K562 (cell line): Measurements from ENCODE around the gene FAM120C. TPM values are rescaled to one million over a fixed set of nuclear protein-coding genes. Genes with fewer than 3 reads are reported as not detected.

ENCODE experiments used
- ATAC-seq: fragments of 200-7000 bp; cut with Tn5 transposase; 3 replicates; pipeline ENCODE4 v1.9.1; 2020; ENCODE audit warnings: moderate library complexity
- BruUV-seq: library from RNA; stranded (reverse); fragments of 400-500 nt; replicated peaks from 2 replicates; lab custom pipeline; 2021; lab: Mats Ljungman, UMichigan
- CTCF ChIA-PET: fragments of 300-600 bp; formaldehyde crosslinking; extraction: SDS; loops from one replicate; lab custom pipeline; 2021; ENCODE audit warnings: low intra/inter-chr PET ratio; lab: Yijun Ruan, JAX
- POLR2A ChIA-PET: fragments of 300-600, 350-650 bp; sonication (Branson Sonifier 250); formaldehyde crosslinking; extraction: SDS; loops from one replicate; lab custom pipeline; 2021; ENCODE audit warnings: antibody characterized with exemption, inconsistent platforms; lab: Yijun Ruan, JAX
- DNase-seq, 4 experiments: peaks; one replicate each; pipeline versions ENCODE4 v3.0.0 to v3.0.0-alpha.2; 2011 to 2018; ENCODE audit warnings: low spot score in 3 of 4, mixed read lengths in 3 of 4; ENCODE audit errors: extremely low read depth in 1 of 4
- FAIRE-seq: peaks from 2 replicates; lab custom pipeline; 2011; peaks lifted over from hg19 to GRCh38; lab: Jason Lieb, UNC
- H2AFZ ChIP-seq: 2 replicates; pipeline ENCODE4 v1.6.0; 2011; ENCODE audit warnings: low read depth, low read length, control low read depth, inconsistent platforms
- H3K27ac ChIP-seq: fragments of 200-600 bp; 3 replicates; pipeline ENCODE4 v1.8.0; 2011; ENCODE audit warnings: low read depth, mild to moderate bottlenecking, control low read depth, inconsistent platforms, low read length, moderate library complexity, mixed read lengths; ENCODE audit errors: extremely low read depth
- H3K27me3 ChIP-seq, 2 experiments: fragments of 300-600 bp in 1 of 2; 2 replicates in 1 of 2; 3 replicates in 1 of 2; pipeline versions ENCODE4 v1.6.0 to v1.8.0; 2011; ENCODE audit warnings: inconsistent platforms in 2 of 2, low read length in 2 of 2, mild to moderate bottlenecking in 1 of 2, mixed read lengths in 1 of 2, moderate library complexity in 1 of 2; ENCODE audit not compliant: control insufficient read depth in 2 of 2, insufficient read depth in 2 of 2
- H3K36me3 ChIP-seq: fragments of 300-600 bp; 3 replicates; pipeline ENCODE4 v1.8.0; 2011; ENCODE audit warnings: mild to moderate bottlenecking, low read length, inconsistent platforms; ENCODE audit not compliant: control insufficient read depth, insufficient read depth
- H3K4me1 ChIP-seq, 2 experiments: fragments of 200-600 bp in 1 of 2; replicated peaks in 1 of 2; 2 replicates in 1 of 2; 3 replicates in 1 of 2; pipeline versions ENCODE4 v1.5.1 to v1.8.0; 2011; ENCODE audit warnings: inconsistent platforms in 2 of 2, low read length in 2 of 2, mild to moderate bottlenecking in 1 of 2, mixed read lengths in 1 of 2, moderate library complexity in 1 of 2; ENCODE audit not compliant: control insufficient read depth in 2 of 2, insufficient read depth in 2 of 2
- H3K4me2 ChIP-seq: 2 replicates; pipeline ENCODE4 v1.6.1; 2011; ENCODE audit warnings: low read length, control low read depth, inconsistent platforms, mixed read lengths; ENCODE audit not compliant: insufficient read depth
- H3K4me3 ChIP-seq: fragments of 200-600 bp; sonication (generic), shearing (Covaris generic); 2 replicates; pipeline ENCODE4 v1.5.1; 2016; ENCODE audit warnings: control low read depth, inconsistent platforms
- H3K79me2 ChIP-seq: fragments of 200-600 bp; 3 replicates; pipeline ENCODE4 v1.8.0; 2011; ENCODE audit warnings: low read length, inconsistent platforms; ENCODE audit not compliant: control insufficient read depth, insufficient read depth
- H3K9ac ChIP-seq, 2 experiments: 2 replicates each; pipeline versions ENCODE4 v1.6.0 to v1.6.1; 2011; ENCODE audit warnings: low read depth in 2 of 2, low read length in 2 of 2, control low read depth in 1 of 2, inconsistent platforms in 1 of 2, mild to moderate bottlenecking in 1 of 2, mixed read lengths in 1 of 2; ENCODE audit not compliant: insufficient read depth in 1 of 2
- H3K9me1 ChIP-seq: one replicate; pipeline ENCODE4 v1.6.0; 2011; ENCODE audit warnings: inconsistent platforms, mild to moderate bottlenecking, low read length, moderate library complexity; ENCODE audit not compliant: control insufficient read depth, insufficient read depth
- H3K9me3 ChIP-seq: replicated peaks from 2 replicates; pipeline ENCODE4 v1.5.1; 2011; ENCODE audit warnings: low read depth, low read length, inconsistent platforms; ENCODE audit not compliant: control insufficient read depth, insufficient read depth
- H4K20me1 ChIP-seq: replicated peaks from 2 replicates; pipeline ENCODE4 v1.6.1; 2011; ENCODE audit warnings: low read length, inconsistent platforms, mixed read lengths; ENCODE audit not compliant: control insufficient read depth, insufficient read depth
- KAT8 ChIP-seq: fragments of 450-650 bp; IDR thresholded peaks from 2 replicates; pipeline ENCODE4 v1.6.1; 2016; ENCODE audit warnings: low read depth, mild to moderate bottlenecking
- NR2F6 ChIP-seq: fragments of 450-650 bp; formaldehyde crosslinking; IDR thresholded peaks from 2 replicates; pipeline ENCODE4 v1.4.0; 2020; ENCODE audit warnings: mild to moderate bottlenecking
- RBM25 ChIP-seq: fragments of 200-400 bp; formaldehyde crosslinking; IDR thresholded peaks from 2 replicates; pipeline ENCODE4 v1.6.1; 2018; ENCODE audit warnings: low read length, low read depth, moderate library complexity; ENCODE audit not compliant: severe bottlenecking
- ZNF121 ChIP-seq: sonication (generic); formaldehyde crosslinking; conservative IDR thresholded peaks from 2 replicates; pipeline ENCODE4 v1.8.0; 2022; ENCODE audit warnings: missing genetic modification reagents
- WGBS: fragments of 100-300 bp; shearing (Covaris generic); methylation state at CpG from one replicate; pipeline ENCODE4 v1.1.6; 2016; ENCODE audit warnings: low coverage, mixed read lengths; ENCODE audit not compliant: insufficient coverage; ENCODE audit errors: missing lambda C conversion rate; 5-methylcytosine and 5-hydroxymethylcytosine counted together
- in situ Hi-C: fragments of 300-500 bp; cut with MboI; formaldehyde crosslinking; loops from 4 replicates; pipeline ENCODE4 v1.15.0; 2018; ENCODE audit warnings: inconsistent platforms, mixed read lengths
- intact Hi-C: fragments of 100-400 bp; cut with micrococcal nuclease; formaldehyde crosslinking; loops from 2 replicates; pipeline ENCODE4 v1.14.2; 2022
- polyA plus RNA-seq, 8 experiments: library from polyadenylated mRNA; depleted of rRNA in 4 of 8; stranded (reverse) in 5 of 8; unstranded in 3 of 8; fragments of >200 nt; fragmentation: Nextera tagmentation in 2 of 8; fragmentation: Illumina TruSeq in 1 of 8; extraction: Ambion mirVana in 2 of 8; extraction: Trizol in 1 of 8; gene quantifications; 2 replicates each; pipeline versions ENCODE4 v1.2.1 to v1.2.3, GENCODE V29; 2011 to 2014; ENCODE audit warnings: inconsistent platforms in 1 of 8, missing spikeins in 1 of 8
- total RNA-seq, 7 experiments: library from RNA; depleted of rRNA in 6 of 7; stranded (reverse); fragments of >200 nt in 6 of 7; fragmentation: Illumina TruSeq in 2 of 7; extraction: Trizol in 2 of 7; gene quantifications; 2 replicates each; pipeline versions ENCODE4 v1.2.1 to v1.2.3, GENCODE V29; 2011 to 2021; ENCODE audit warnings: low replicate concordance in 1 of 7

The FAM120C gene
- total and polyA plus RNA-seq, 9 of the 15 experiments (the other 6 are each of a cell fraction or from before 2014, with no cell fraction given), result 0.21 to 6.7 (median 2.1) TPM

DNA sequence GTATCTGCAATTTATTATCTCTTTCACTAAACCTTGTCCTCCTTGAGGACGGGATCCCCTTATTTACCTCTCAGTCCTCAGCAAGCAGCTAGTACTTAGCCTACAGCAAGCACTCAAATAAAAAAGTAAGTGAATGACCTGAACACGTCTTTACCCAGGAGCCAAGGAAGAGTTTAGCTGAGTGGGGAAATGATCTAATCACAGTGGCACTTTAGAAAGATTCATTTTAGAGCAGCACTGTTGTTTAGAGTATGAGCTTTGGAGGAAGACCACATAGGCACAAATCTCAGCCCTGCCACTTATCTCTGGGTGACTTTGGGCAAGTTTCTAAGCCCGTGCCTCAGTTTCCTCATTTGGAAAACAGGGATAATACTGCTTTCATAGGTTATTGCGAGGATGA lies 2.7 kb downstream of the FAM120C start (continued):
- TF ChIP-seq NR2F6 (CRISPR knock-in tag), result no peak
- TF ChIP-seq ZNF121 (CRISPR knock-in tag), result no peak
- TF ChIP-seq, all 486 proteins: peak for 0

DNA sequence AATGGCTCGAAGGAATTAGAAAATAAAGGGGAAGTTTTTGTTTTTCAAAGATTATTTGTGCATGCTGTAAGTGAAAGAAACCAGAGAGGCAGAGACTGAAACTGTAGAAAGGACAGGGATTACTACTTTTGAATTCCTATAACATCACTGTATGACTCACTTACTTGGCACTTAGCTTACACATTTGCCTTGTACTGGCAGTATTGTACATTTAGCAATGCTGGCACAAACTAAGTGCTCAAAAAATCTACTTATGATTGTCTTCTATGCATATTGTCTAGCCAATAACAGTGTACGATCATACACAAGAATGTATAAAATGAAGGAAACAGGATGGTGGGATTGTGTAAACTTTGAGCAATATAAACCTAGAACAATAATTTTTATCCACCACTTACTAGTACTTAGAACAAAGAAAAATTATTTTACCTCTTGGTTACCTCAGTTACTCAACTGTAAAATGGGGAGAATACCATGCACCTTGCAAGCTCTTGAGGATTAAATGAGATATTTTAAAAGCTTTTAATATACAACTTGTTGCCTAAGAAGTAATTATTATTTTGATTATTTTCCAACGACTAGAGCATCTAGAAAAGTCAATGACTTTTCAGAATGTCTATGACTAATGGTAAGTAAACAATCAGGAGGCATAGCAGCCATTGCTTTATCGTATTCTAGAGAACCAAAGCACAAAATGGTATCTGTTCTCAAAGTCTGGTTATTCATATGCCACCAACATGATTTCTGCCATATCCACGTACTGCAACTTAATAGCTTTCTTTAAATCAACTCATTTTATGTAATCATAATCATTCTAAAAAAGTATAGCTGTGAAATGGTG lies 4.7 kb downstream of the FAM120C start:
- DNase-seq (no peak), FAIRE-seq (no peak), ATAC-seq (no peak)
- H3K9ac ChIP-seq, result no peak overlapping the region
- BruUV-seq, result no TSS peak
- no peaks in the 10 kb centered on the region for H3K27me3 ChIP-seq
- no peaks in the 10 kb centered on the region for H4K20me1 ChIP-seq
- no peak overlapping the region for H3K4me2 ChIP-seq
- in situ Hi-C loops, result no loop called here
- H3K27ac ChIP-seq, result no peak overlapping the region
- H3K36me3 ChIP-seq, result peaks cover 7% of the 10 kb centered on the region; the same call in 1 of the 3 replicates
- no peaks in the 10 kb centered on the region for H3K9me3 ChIP-seq
- H3K4me1 ChIP-seq, result peaks cover 0 to 5% of the 10 kb centered on the region in 2 experiments; a peak in 2 of 5 replicates
- intact Hi-C loops, result no loop called here
- no peak overlapping the region for H2AFZ ChIP-seq
- peaks cover 52% of the 10 kb centered on the region for H3K79me2 ChIP-seq
- ChIA-PET CTCF (no interaction called here), POLR2A (no interaction called here)
- TF ChIP-seq RBM25, result peak; percentile 54
- TF ChIP-seq KAT8, result no peak
- 19% methylated on average over 5 of the region's 5 CpGs for WGBS
- no peaks in the 10 kb centered on the region for H3K9me1 ChIP-seq
- H3K4me3 ChIP-seq, result no peak overlapping the region
